GM23338 (cell line): ENCODE results near the gene CDYL. TPM values are rescaled to one million over a fixed set of nuclear protein-coding genes. Genes with fewer than 3 reads are reported as not detected.

Source experiments
- ATAC-seq: fragments of 200-7000 bp; cut with Tn5 transposase; 3 replicates; pipeline ENCODE4 v1.9.1; 2020
- DNase-seq: peaks from one replicate; pipeline ENCODE4 v3.0.0-alpha.2; 2015; ENCODE audit warnings: low spot score
- H2AFZ ChIP-seq: fragments of 200-600 bp; sonication (generic); 2 replicates; pipeline ENCODE4 v1.8.0; 2016; ENCODE audit warnings: antibody characterized with exemption, mild to moderate bottlenecking, moderate library complexity
- H3F3A ChIP-seq: fragments of 200-600 bp; sonication (generic); replicated peaks from 2 replicates; pipeline ENCODE4 v1.8.0; 2017; ENCODE audit warnings: antibody characterized with exemption, mixed run types, low read depth
- H3K27ac ChIP-seq: fragments of 200-600 bp; sonication (generic); 2 replicates; pipeline ENCODE4 v1.6.1; 2016; ENCODE audit warnings: low read depth
- H3K27me3 ChIP-seq: fragments of 200-600 bp; sonication (generic); 2 replicates; pipeline ENCODE4 v1.8.0; 2016; ENCODE audit warnings: mild to moderate bottlenecking, mixed run types, moderate library complexity; ENCODE audit not compliant: insufficient read depth
- H3K36me3 ChIP-seq: fragments of 200-600 bp; sonication (generic); 2 replicates; pipeline ENCODE4 v1.8.0; 2016; ENCODE audit warnings: mild to moderate bottlenecking; ENCODE audit not compliant: insufficient read depth
- H3K4me1 ChIP-seq: fragments of 200-600 bp; sonication (generic); 2 replicates; pipeline ENCODE4 v1.8.0; 2016; ENCODE audit warnings: mild to moderate bottlenecking, moderate library complexity; ENCODE audit not compliant: insufficient read depth
- H3K4me2 ChIP-seq: fragments of 200-600 bp; sonication (generic); 2 replicates; pipeline ENCODE4 v1.7.1; 2017; ENCODE audit warnings: mixed run types
- H3K4me3 ChIP-seq: fragments of 200-600 bp; sonication (generic); 2 replicates; pipeline ENCODE4 v1.6.1; 2016; ENCODE audit warnings: mixed run types
- H3K79me2 ChIP-seq: fragments of 200-600 bp; sonication (generic); replicated peaks from 2 replicates; pipeline ENCODE4 v1.8.0; 2017; ENCODE audit warnings: mild to moderate bottlenecking; ENCODE audit not compliant: insufficient read depth
- H3K9me2 ChIP-seq: fragments of 200-600 bp; sonication (generic); 2 replicates; pipeline ENCODE4 v1.8.0; 2017; ENCODE audit not compliant: insufficient read depth
- H4K20me1 ChIP-seq: fragments of 200-600 bp; sonication (generic); replicated peaks from 2 replicates; pipeline ENCODE4 v1.8.0; 2017; ENCODE audit warnings: mild to moderate bottlenecking; ENCODE audit not compliant: insufficient read depth
- H3K27ac Mint-ChIP-seq: 2 replicates; pipeline ENCODE4 v1.8.0; 2020; ENCODE audit warnings: inconsistent platforms, mild to moderate bottlenecking, moderate library complexity, mixed read lengths
- H3K27me3 Mint-ChIP-seq: 3 replicates; pipeline ENCODE4 v1.8.0; 2022; ENCODE audit warnings: low read depth, mild to moderate bottlenecking, moderate library complexity, mixed read lengths, inconsistent platforms; ENCODE audit not compliant: insufficient read depth, poor library complexity
- H3K36me3 Mint-ChIP-seq: 3 replicates; pipeline ENCODE4 v1.8.0; 2021; ENCODE audit warnings: low read depth, mild to moderate bottlenecking, inconsistent platforms, moderate library complexity, mixed read lengths
- H3K4me1 Mint-ChIP-seq: 3 replicates; pipeline ENCODE4 v1.8.0; 2020; ENCODE audit warnings: mild to moderate bottlenecking, inconsistent platforms, mixed read lengths
- H3K4me3 Mint-ChIP-seq: 3 replicates; pipeline ENCODE4 v1.8.0; 2021; ENCODE audit warnings: moderate library complexity, mild to moderate bottlenecking, inconsistent platforms, mixed read lengths
- H3K9me3 Mint-ChIP-seq: 3 replicates; pipeline ENCODE4 v1.8.0; 2020; ENCODE audit warnings: moderate library complexity, mild to moderate bottlenecking, inconsistent platforms, mixed read lengths
- CREB1 ChIP-seq: fragments of 250-450 bp; sonication (Bioruptor Pico); IDR thresholded peaks from 2 replicates; pipeline ENCODE4 v1.5.0; 2020; ENCODE audit warnings: low read depth, mild to moderate bottlenecking, moderate library complexity
- CTCF ChIP-seq, 2 experiments: fragments of 200-600 bp in 1 of 2; sonication (generic) in 1 of 2; conservative IDR thresholded peaks; 2 replicates each; pipeline versions ENCODE4 v1.5.1 to v1.6.1; 2016 to 2017; ENCODE audit warnings: antibody characterized with exemption in 2 of 2, low read depth in 2 of 2, mild to moderate bottlenecking in 2 of 2, moderate library complexity in 1 of 2
- ETS1 ChIP-seq: IDR thresholded peaks from 2 replicates; pipeline ENCODE4 v1.6.1; 2016; ENCODE audit warnings: antibody characterized with exemption
- EZH2 ChIP-seq: fragments of 200-600 bp; sonication (generic); IDR thresholded peaks from one replicate; pipeline ENCODE4 v1.8.0; 2017; ENCODE audit warnings: antibody characterized with exemption, mild to moderate bottlenecking, low read depth; ENCODE audit not compliant: unreplicated experiment
- EZH2phosphoT487 ChIP-seq: fragments of 200-600 bp; sonication (generic); IDR thresholded peaks from one replicate; pipeline ENCODE4 v1.8.1; 2018; ENCODE audit warnings: antibody characterized with exemption; ENCODE audit not compliant: unreplicated experiment
- JUNB ChIP-seq: IDR thresholded peaks from one replicate; pipeline ENCODE4 v1.6.1; 2016; ENCODE audit warnings: antibody characterized with exemption; ENCODE audit not compliant: unreplicated experiment
- NANOG ChIP-seq: IDR thresholded peaks from 2 replicates; pipeline ENCODE4 v1.6.1; 2016; ENCODE audit warnings: antibody characterized with exemption, borderline replicate concordance
- POLR2AphosphoS5 ChIP-seq: IDR thresholded peaks from 2 replicates; pipeline ENCODE4 v1.6.1; 2016; ENCODE audit warnings: antibody characterized with exemption, low read depth
- REST ChIP-seq: IDR thresholded peaks from one replicate; pipeline ENCODE4 v1.6.1; 2018; ENCODE audit warnings: antibody characterized with exemption; ENCODE audit not compliant: unreplicated experiment
- STAT1 ChIP-seq: IDR thresholded peaks from one replicate; pipeline ENCODE4 v1.6.1; 2016; ENCODE audit warnings: antibody characterized with exemption; ENCODE audit not compliant: unreplicated experiment
- ZNF114 ChIP-seq: fragments of 250-450 bp; sonication (Bioruptor Pico); IDR thresholded peaks from 2 replicates; pipeline ENCODE4 v1.5.0; 2020; ENCODE audit warnings: mild to moderate bottlenecking, moderate library complexity
- ZNF331 ChIP-seq: fragments of 250-450 bp; sonication (Bioruptor Pico); IDR thresholded peaks from 2 replicates; pipeline ENCODE4 v1.5.0; 2020; ENCODE audit warnings: low read depth, mild to moderate bottlenecking, moderate library complexity
- ZNF462 ChIP-seq: fragments of 250-450 bp; sonication (Bioruptor Pico); IDR thresholded peaks from 2 replicates; pipeline ENCODE4 v1.5.0; 2020; ENCODE audit warnings: mild to moderate bottlenecking, moderate library complexity
- polyA plus RNA-seq: library from polyadenylated mRNA; unstranded; fragments of >200 nt; fragmentation: Nextera tagmentation; extraction: Ambion mirVana; gene quantifications from 2 replicates; pipeline ENCODE4 v1.2.1, GENCODE V29; 2016
- total RNA-seq: library from RNA; depleted of rRNA; stranded (reverse); fragments of >200 nt; shearing (Covaris generic); gene quantifications from 2 replicates; pipeline ENCODE4 v1.2.3, GENCODE V29; 2014

The CDYL gene
- total and polyA plus RNA-seq, 2 experiments from 2014 or later = 67.2 to 128 TPM

GRCh38 chr6:4973982-4974745 lies 198.0 kb downstream of the CDYL start (continued):
- TF ChIP-seq CREB1 (no peak), ZNF114 (CRISPR knock-in tag) (no peak), JUNB (no peak), ZNF331 (CRISPR knock-in tag) (no peak), ETS1 (no peak), REST (no peak), POLR2AphosphoS5 (no peak), CTCF (conservative IDR thresholded peaks at IDR 0.05; ENCODE audit: low read depth in 2 of 2) (no peak), STAT1 (no peak), NANOG (no peak), EZH2phosphoT487 (no peak)

GRCh38 chr6:4974962-4975361 lies 198.8 kb downstream of the CDYL start:
- Mint-ChIP-seq H3K36me3 (peaks cover 4% of the 10 kb centered on the region), H3K4me1 (peaks cover 19% of the 10 kb centered on the region), H3K9me3 (peaks cover 15% of the 10 kb centered on the region), H3K27me3 (peaks cover 7% of the 10 kb centered on the region), H3K4me3 (no peak overlapping the region), H3K27ac (no peak overlapping the region)
- H3K27ac ChIP-seq = no peak overlapping the region
- no peaks in the 10 kb centered on the region for H3F3A ChIP-seq
- H3K4me3 ChIP-seq = no peak overlapping the region
- H3K79me2 ChIP-seq = no peaks in the 10 kb centered on the region
- H3K36me3 ChIP-seq = no peaks in the 10 kb centered on the region
- H4K20me1 ChIP-seq = no peaks in the 10 kb centered on the region
- no peaks in the 10 kb centered on the region for H3K27me3 ChIP-seq
- no peak for ATAC-seq
- peaks cover 7% of the 10 kb centered on the region; the same call in 1 of the 2 replicates for H3K4me1 ChIP-seq
- H3K9me2 ChIP-seq = peaks cover 6% of the 10 kb centered on the region; the same call in 1 of the 2 replicates
- no peak for DNase-seq
- H3K4me2 ChIP-seq = 0 out of 2 replicates have a peak overlapping the region, but pooled peaks have one; percentile 38
- peak overlapping the region; percentile 64 for H2AFZ ChIP-seq
- no peak for TF ChIP-seq EZH2phosphoT487
- no peak for TF ChIP-seq EZH2
- no peak for TF ChIP-seq STAT1
- TF ChIP-seq ZNF462 (CRISPR knock-in tag) = no peak
- TF ChIP-seq POLR2AphosphoS5 = no peak
